Parathyroid adenoma (tissue), 2 donors: ENCODE data around the gene UBR3.
A peak's percentile ranks its signal among the peaks of the same experiment; 100 is the strongest.
"Not testable (repeated sequence)": the region's sequence is repeated elsewhere in the genome, so short reads cannot be mapped to it uniquely, and the experiment has no call there.

Experiments used
- H2AFZ ChIP-seq: fragments of 300-600 bp; sonication (generic); one replicate; pipeline ENCODE4 v1.7.0; 2017; ENCODE audit warnings: antibody characterized with exemption, mild to moderate bottlenecking
- H3K27ac ChIP-seq: fragments of 300-600 bp; sonication (generic); one replicate; pipeline ENCODE4 v1.7.0; 2017
- H3K27me3 ChIP-seq: fragments of 300-600 bp; sonication (generic); one replicate; pipeline ENCODE4 v1.7.0; 2017; ENCODE audit warnings: low read length; ENCODE audit not compliant: control insufficient read depth, insufficient read depth
- H3K36me3 ChIP-seq: fragments of 300-600 bp; sonication (generic); one replicate; pipeline ENCODE4 v1.7.0; 2017; ENCODE audit warnings: low read length; ENCODE audit not compliant: control insufficient read depth, insufficient read depth
- H3K4me1 ChIP-seq: fragments of 300-600 bp; sonication (generic); one replicate; pipeline ENCODE4 v1.7.0; 2017; ENCODE audit warnings: control low read depth
- H3K4me2 ChIP-seq: fragments of 300-600 bp; sonication (generic); one replicate; pipeline ENCODE4 v1.7.0; 2017; ENCODE audit warnings: low read length
- H3K4me3 ChIP-seq: fragments of 300-600 bp; sonication (generic); one replicate; pipeline ENCODE4 v1.7.0; 2017; ENCODE audit warnings: low read depth, low read length
- H3K79me2 ChIP-seq: fragments of 300-600 bp; sonication (generic); one replicate; pipeline ENCODE4 v1.7.0; 2017; ENCODE audit warnings: control low read depth
- H3K9ac ChIP-seq: fragments of 300-600 bp; sonication (generic); one replicate; pipeline ENCODE4 v1.7.0; 2017; ENCODE audit warnings: mild to moderate bottlenecking
- H3K9me3 ChIP-seq: fragments of 300-600 bp; sonication (generic); one replicate; pipeline ENCODE4 v1.7.0; 2017; ENCODE audit warnings: low read length; ENCODE audit not compliant: control insufficient read depth
- TF ChIP-seq, protein P1 (sequence below): fragments of 300-600 bp; sonication (generic); IDR thresholded peaks from one replicate; pipeline ENCODE4 v1.7.0; 2017; ENCODE audit warnings: antibody characterized with exemption, mild to moderate bottlenecking
- donor health status: primary hyperparathyroidism.

The UBR3 gene

DNA sequence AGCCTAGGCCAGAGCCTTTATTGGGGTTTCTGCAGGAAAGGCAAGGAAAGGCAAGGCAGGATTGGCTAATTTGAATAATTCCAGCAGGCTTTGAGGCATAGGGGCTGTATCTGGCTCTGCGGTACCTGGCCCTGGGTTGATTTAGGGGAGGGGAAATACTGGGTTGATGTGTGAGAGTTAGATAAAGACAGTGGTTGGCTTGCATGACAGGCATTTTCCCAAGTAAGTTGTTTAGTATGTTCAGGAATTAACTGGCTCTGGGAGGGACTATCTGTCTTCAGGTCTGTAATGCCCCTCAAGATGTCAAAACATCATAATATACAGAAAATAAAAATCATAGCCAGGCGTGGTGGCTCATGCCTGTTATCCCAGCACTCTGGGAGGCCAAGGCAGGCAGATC is 98.7 kb downstream of the UBR3 start:
- Histone ChIP-seq H3K27ac (no peak overlapping the region), H3K4me1 (no peaks in the 10 kb centered on the region), H3K79me2 (no peaks in the 10 kb centered on the region), H3K9ac (no peak overlapping the region), H3K9me3 (no peaks in the 10 kb centered on the region), H3K4me3 (no peak overlapping the region), H2AFZ (no peak overlapping the region), H3K4me2 (no peak overlapping the region), H3K36me3 (no peaks in the 10 kb centered on the region), H3K27me3 (no peaks in the 10 kb centered on the region)
- TF ChIP-seq, protein P1, sequence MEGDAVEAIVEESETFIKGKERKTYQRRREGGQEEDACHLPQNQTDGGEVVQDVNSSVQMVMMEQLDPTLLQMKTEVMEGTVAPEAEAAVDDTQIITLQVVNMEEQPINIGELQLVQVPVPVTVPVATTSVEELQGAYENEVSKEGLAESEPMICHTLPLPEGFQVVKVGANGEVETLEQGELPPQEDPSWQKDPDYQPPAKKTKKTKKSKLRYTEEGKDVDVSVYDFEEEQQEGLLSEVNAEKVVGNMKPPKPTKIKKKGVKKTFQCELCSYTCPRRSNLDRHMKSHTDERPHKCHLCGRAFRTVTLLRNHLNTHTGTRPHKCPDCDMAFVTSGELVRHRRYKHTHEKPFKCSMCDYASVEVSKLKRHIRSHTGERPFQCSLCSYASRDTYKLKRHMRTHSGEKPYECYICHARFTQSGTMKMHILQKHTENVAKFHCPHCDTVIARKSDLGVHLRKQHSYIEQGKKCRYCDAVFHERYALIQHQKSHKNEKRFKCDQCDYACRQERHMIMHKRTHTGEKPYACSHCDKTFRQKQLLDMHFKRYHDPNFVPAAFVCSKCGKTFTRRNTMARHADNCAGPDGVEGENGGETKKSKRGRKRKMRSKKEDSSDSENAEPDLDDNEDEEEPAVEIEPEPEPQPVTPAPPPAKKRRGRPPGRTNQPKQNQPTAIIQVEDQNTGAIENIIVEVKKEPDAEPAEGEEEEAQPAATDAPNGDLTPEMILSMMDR = no peak

DNA sequence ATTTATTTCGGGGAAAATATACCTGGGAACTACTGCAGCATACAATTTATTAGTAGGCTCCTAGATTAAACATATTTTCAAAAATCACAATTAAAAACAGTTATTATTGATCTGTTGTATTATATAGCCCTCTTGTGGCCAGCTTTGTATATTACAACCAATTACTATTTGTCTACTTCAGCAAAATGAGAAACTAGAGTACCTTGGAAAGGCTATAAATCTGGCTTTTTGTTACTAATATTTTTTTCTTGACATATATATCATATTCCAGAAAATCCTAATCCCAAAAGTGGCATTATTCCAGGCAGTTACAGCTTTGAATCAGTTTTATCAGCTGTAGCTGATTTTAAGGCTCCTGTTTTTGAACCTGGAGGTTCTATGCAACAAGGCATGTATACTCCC is 101.2 kb downstream of the UBR3 start:
- no peak overlapping the region for H3K4me3 ChIP-seq
- no peaks in the 10 kb centered on the region for H3K36me3 ChIP-seq
- TF ChIP-seq, protein P1 = peak; percentile 75

DNA sequence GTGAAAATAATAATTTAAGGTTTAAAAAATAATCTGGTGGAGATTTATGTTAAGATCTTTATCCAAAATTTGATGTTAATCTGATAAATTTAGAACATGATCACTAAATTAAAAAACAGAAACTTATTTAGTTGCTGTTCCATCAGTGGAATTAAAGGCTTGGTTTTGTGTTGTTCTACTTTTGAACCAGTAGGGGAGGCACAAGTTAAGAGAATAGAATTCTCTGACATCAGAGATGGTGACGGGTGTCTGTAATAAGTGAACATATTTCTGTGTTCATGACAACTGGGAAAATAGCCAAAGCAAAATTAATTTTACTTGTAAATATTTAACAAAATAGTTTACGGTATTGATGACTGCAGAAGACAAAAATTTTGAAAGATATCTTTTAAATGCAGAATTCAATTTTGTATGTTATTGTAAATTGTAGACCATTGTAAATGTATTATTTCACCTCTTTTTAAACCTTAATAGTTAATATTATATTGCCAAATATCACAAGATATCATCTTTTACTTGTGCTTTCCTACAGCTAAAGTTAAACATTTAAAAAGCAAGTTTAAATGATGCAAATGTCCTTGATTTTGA is 106.0 kb downstream of the UBR3 start:
- no peaks in the 10 kb centered on the region for H3K9me3 ChIP-seq
- H3K9ac ChIP-seq = no peak overlapping the region
- no peaks in the 10 kb centered on the region for H3K36me3 ChIP-seq
- no peaks in the 10 kb centered on the region for H3K27me3 ChIP-seq
- H3K79me2 ChIP-seq = no peaks in the 10 kb centered on the region
- TF ChIP-seq, protein P1 = peak; percentile 64
- no peaks in the 10 kb centered on the region for H3K4me1 ChIP-seq
- H3K4me3 ChIP-seq = no peak overlapping the region
- H3K4me2 ChIP-seq = no peak overlapping the region
- H3K27ac ChIP-seq = no peak overlapping the region
- no peak overlapping the region for H2AFZ ChIP-seq

More for the DNA sequence above, 101.2 kb downstream of the UBR3 start:
- H3K9me3 ChIP-seq = no peaks in the 10 kb centered on the region
- no peaks in the 10 kb centered on the region for H3K27me3 ChIP-seq
- H3K4me2 ChIP-seq = no peak overlapping the region
- H3K27ac ChIP-seq = no peak overlapping the region
- no peak overlapping the region for H3K9ac ChIP-seq
- H3K79me2 ChIP-seq = no peaks in the 10 kb centered on the region
- no peak overlapping the region for H2AFZ ChIP-seq
- no peaks in the 10 kb centered on the region for H3K4me1 ChIP-seq

DNA sequence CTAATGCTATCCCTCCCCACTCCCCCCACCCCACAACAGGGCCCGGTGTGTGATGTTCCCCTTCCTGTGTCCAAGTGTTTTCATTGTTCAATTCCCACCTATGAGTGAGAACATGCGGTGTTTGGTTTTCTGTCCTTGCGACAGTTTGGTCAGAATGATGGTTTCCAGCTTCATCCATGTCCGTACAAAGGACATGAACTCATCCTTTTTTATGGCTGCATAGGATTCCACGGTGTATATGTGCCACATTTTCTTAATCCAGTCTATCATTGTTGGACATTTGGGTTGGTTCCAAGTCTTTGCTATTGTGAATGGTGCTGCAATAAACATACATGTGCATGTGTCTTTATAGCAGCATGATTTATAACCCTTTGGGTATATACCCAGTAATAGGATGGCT is 109.4 kb downstream of the UBR3 start:
- H3K79me2 ChIP-seq, H3K36me3 ChIP-seq, H3K4me1 ChIP-seq, H2AFZ ChIP-seq, H3K4me3 ChIP-seq, H3K9ac ChIP-seq, H3K9me3 ChIP-seq, H3K27me3 ChIP-seq, H3K4me2 ChIP-seq, H3K27ac ChIP-seq: not testable (repeated sequence)

DNA sequence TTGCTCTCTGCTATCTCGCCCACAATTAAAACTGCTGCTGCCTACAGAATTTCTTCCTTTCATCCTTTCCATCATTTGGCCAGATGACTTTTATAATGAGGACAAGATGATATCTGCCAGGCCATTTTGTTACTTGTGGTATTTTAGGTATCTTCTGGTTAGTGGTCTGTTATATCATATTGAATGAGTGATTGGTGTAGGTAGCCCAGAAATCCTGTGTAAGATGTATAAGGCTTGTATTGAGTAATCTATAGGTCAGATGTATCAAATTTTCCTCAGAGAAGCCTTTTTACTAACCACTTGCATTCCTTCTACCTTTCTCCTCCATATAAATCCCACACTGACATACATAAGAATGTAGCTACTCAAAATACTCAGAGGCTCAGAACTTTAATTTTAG is 118.3 kb downstream of the UBR3 start:
- no peaks in the 10 kb centered on the region for H3K4me1 ChIP-seq
- H2AFZ ChIP-seq = no peak overlapping the region
- no peak overlapping the region for H3K27ac ChIP-seq
- H3K9ac ChIP-seq = no peak overlapping the region
- H3K36me3 ChIP-seq = no peaks in the 10 kb centered on the region
- H3K27me3 ChIP-seq = no peaks in the 10 kb centered on the region
- peaks cover 5% of the 10 kb centered on the region for H3K79me2 ChIP-seq
- H3K4me2 ChIP-seq = no peak overlapping the region
- H3K4me3 ChIP-seq = no peak overlapping the region
- TF ChIP-seq, protein P1 = no peak
- no peaks in the 10 kb centered on the region for H3K9me3 ChIP-seq
